ENCODE data around the gene C6orf136.

C6orf136 gene

GRCh38 chr6:30689022-30689865 is 42.3 kb downstream of the C6orf136 start:
- Histone ChIP-seq H3K4me1 (ENCODE audit: control insufficient read depth, insufficient read depth, low read length, poor library complexity, severe bottlenecking) (peaks cover 27% of the 10 kb centered on the region), H3K36me3 (ENCODE audit: control insufficient read depth, insufficient read depth, low read length) (peaks cover 18% of the 10 kb centered on the region), H3K4me3 (ENCODE audit: extremely low read depth, insufficient read depth, low read length, poor library complexity, severe bottlenecking) (peak overlapping the region; percentile 68), H3K9me3 (ENCODE audit: control insufficient read depth, low read length) (no peaks in the 10 kb centered on the region), H3K27ac (ENCODE audit: low read depth, low read length, severe bottlenecking) (no peak overlapping the region)
- 95 to 99% methylated on average over 6 to 8 of the region's 11 CpGs for WGBS, 2 experiments (ENCODE audit: insufficient coverage in 2 of 2)

GRCh38 chr6:30689985-30690384 is 43.1 kb downstream of the C6orf136 start:
- peak overlapping the region; percentile 68 for H3K4me3 ChIP-seq (ENCODE audit: extremely low read depth, insufficient read depth, low read length, poor library complexity, severe bottlenecking)
- H3K36me3 ChIP-seq (ENCODE audit: control insufficient read depth, insufficient read depth, low read length): peaks cover 14% of the 10 kb centered on the region
- H3K9me3 ChIP-seq (ENCODE audit: control insufficient read depth, low read length): no peaks in the 10 kb centered on the region
- peaks cover 27% of the 10 kb centered on the region for H3K4me1 ChIP-seq (ENCODE audit: control insufficient read depth, insufficient read depth, low read length, poor library complexity, severe bottlenecking)
- WGBS, 2 experiments (ENCODE audit: insufficient coverage in 2 of 2): 38 to 75% methylated on average over 2 of the region's 4 CpGs
- peak overlapping the region; percentile 79 for H3K27ac ChIP-seq (ENCODE audit: low read depth, low read length, severe bottlenecking)

- Histone ChIP-seq H3K27ac (ENCODE audit: low read depth, low read length, severe bottlenecking) (peak within 1 kb of the TSS; percentile 87), H3K36me3 (ENCODE audit: control insufficient read depth, insufficient read depth, low read length) (peaks cover 12% of the 10 kb centered on the region), H3K4me1 (ENCODE audit: control insufficient read depth, insufficient read depth, low read length, poor library complexity, severe bottlenecking) (peaks cover 27% of the 10 kb centered on the region), H3K4me3 (ENCODE audit: extremely low read depth, insufficient read depth, low read length, poor library complexity, severe bottlenecking) (peak within 1 kb of the TSS; percentile 68), H3K9me3 (ENCODE audit: control insufficient read depth, low read length) (no peaks in the 10 kb centered on the region)
- WGBS, 2 experiments (ENCODE audit: insufficient coverage in 2 of 2): 1 to 3% methylated on average over 26 to 28 of the region's 40 CpGs
Observed at GRCh38 chr6:30690403-30691207, 43.7 kb downstream of the C6orf136 start, which contains the start of gene NRM. NRM (minus strand) TSS chr6:30690984; CDS start chr6:30690974, 10 bp downstream.

- Histone ChIP-seq H3K9me3 (ENCODE audit: control insufficient read depth, low read length) (no peaks in the 10 kb centered on the region), H3K36me3 (ENCODE audit: control insufficient read depth, insufficient read depth, low read length) (peaks cover 12% of the 10 kb centered on the region), H3K4me1 (ENCODE audit: control insufficient read depth, insufficient read depth, low read length, poor library complexity, severe bottlenecking) (peaks cover 27% of the 10 kb centered on the region), H3K4me3 (ENCODE audit: extremely low read depth, insufficient read depth, low read length, poor library complexity, severe bottlenecking) (peak overlapping the region; percentile 68), H3K27ac (ENCODE audit: low read depth, low read length, severe bottlenecking) (peak overlapping the region; percentile 87)
- WGBS, 2 experiments (ENCODE audit: insufficient coverage in 2 of 2): 32 to 50% methylated on average over 2 to 3 of the region's 8 CpGs
Observed at GRCh38 chr6:30691208-30691847, 44.4 kb downstream of the C6orf136 start.

GRCh38 chr6:30696432-30696831 is 49.5 kb downstream of the C6orf136 start:
- 96% methylated on average over 4 to 5 of the region's 5 CpGs for WGBS, 2 experiments (ENCODE audit: insufficient coverage in 2 of 2)
- H3K27ac ChIP-seq (ENCODE audit: low read depth, low read length, severe bottlenecking): no peak overlapping the region
- H3K36me3 ChIP-seq (ENCODE audit: control insufficient read depth, insufficient read depth, low read length): peaks cover 26% of the 10 kb centered on the region
- H3K9me3 ChIP-seq (ENCODE audit: control insufficient read depth, low read length): no peaks in the 10 kb centered on the region
- H3K4me3 ChIP-seq (ENCODE audit: extremely low read depth, insufficient read depth, low read length, poor library complexity, severe bottlenecking): no peak overlapping the region
- H3K4me1 ChIP-seq (ENCODE audit: control insufficient read depth, insufficient read depth, low read length, poor library complexity, severe bottlenecking): peaks cover 3% of the 10 kb centered on the region

- 50 to 60% methylated on average over 2 of the region's 4 CpGs for WGBS, 2 experiments (ENCODE audit: insufficient coverage in 2 of 2)
- no peak overlapping the region for H3K4me3 ChIP-seq (ENCODE audit: extremely low read depth, insufficient read depth, low read length, poor library complexity, severe bottlenecking)
- H3K4me1 ChIP-seq (ENCODE audit: control insufficient read depth, insufficient read depth, low read length, poor library complexity, severe bottlenecking): no peaks in the 10 kb centered on the region
- H3K27ac ChIP-seq (ENCODE audit: low read depth, low read length, severe bottlenecking): no peak overlapping the region
- no peaks in the 10 kb centered on the region for H3K9me3 ChIP-seq (ENCODE audit: control insufficient read depth, low read length)
- H3K36me3 ChIP-seq (ENCODE audit: control insufficient read depth, insufficient read depth, low read length): peaks cover 62% of the 10 kb centered on the region
Observed at GRCh38 chr6:30700340-30700739, 53.4 kb downstream of the C6orf136 start.

Data from mesodermal cell (in vitro differentiated cells).